UCSD-AML1 (cell line): Measurements from ENCODE around the gene ALOXE3.

Source experiments
- DNase-seq: peaks from one replicate; lab custom pipeline; 2025; ENCODE audit not compliant: unreplicated experiment; lab: John Stamatoyannopoulos, UW

Gene ALOXE3

GRCh38 chr17:8154608-8155155 lies 36.4 kb upstream of the ALOXE3 start:
- DNase-seq: no peak

- DNase-seq: no peak
These were observed 35.8 kb upstream of the ALOXE3 start for GRCh38 chr17:8153957-8154607.

GRCh38 chr17:8153525-8153956 lies 35.2 kb upstream of the ALOXE3 start:
- no peak for DNase-seq

DNA sequence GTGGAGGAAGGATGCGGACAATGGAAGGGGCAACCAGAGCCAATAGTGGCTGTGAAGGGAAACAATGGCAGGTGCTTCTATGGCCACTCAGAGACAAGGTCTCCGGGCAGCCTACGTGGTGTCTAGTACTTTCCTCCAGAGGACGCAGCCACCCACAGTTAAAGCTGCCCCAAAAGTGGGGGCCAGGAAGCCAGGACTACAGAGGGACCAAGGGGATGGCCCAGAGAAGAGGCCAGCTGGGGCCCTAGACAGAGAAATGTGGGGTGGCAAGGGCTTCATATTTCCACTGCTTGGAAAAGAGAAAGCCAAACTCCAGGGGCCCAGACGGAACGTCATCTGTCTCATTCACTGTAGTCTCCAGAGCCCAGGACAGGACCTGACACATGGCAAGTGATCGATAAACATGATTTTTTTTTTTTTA lies 34.7 kb upstream of the ALOXE3 start:
- no peak for DNase-seq

DNA sequence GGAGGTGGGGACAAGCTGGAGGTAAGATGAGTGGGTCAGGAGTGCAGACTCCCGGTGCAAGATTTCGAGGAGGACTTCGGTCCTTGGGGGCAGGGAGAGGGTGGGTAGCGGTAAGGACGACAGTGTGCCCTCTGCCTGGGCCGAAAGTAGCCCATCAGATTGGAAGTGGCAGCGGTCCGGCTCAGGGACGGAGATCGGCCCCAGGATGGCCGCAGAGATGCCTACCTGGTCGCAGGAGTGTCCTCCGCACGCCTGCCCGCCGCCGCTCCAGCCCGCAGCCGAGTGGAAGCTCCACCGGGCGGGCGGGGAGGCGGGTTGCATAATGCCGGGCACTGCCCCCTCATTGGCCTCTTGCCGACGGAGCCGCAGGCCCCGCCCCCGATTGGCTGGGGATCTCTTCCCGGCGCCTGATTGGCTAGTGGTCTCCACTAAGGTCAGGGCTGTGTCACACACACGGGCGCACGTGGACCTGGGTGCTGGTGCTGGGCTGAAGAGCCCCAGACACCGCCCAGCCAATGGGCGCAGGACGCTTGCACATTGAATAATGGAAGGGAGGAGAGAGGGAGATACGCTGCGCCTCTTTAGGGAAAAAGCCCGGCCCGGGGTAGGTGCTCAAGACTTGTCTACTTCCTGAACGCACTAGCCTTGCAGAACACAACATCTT lies 33.9 kb upstream of the ALOXE3 start, which contains the start of gene PER1:
TSS of gene PER1 (minus strand) at position 293 of the 664 bp plus-strand sequence. CDS start 1,698 bp downstream, outside the sequence.
- peak; percentile 95 for DNase-seq

DNA sequence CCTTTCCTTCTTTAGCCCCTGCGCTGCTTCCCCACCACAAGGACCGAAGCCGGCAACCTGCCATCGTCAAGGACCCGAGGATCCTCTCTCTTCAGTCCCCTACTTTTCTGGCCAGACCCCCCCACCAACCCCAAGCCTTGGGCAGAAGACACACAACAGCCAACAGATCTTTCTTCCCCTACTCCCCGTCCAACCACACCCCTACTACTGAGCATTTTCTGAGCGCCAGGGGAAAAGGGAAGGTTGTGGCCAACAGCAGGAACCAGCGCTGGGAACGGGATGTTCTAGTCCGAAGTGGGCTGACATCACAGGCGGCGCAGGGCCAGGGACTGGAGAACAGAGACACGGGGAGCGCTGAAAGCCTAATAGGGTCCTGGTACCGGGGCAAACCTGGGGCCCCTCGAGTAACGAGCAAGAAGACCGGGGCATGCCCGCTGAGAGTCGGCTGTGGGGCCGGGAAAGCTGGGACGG lies 33.4 kb upstream of the ALOXE3 start:
- peak; percentile 55 for DNase-seq

DNA sequence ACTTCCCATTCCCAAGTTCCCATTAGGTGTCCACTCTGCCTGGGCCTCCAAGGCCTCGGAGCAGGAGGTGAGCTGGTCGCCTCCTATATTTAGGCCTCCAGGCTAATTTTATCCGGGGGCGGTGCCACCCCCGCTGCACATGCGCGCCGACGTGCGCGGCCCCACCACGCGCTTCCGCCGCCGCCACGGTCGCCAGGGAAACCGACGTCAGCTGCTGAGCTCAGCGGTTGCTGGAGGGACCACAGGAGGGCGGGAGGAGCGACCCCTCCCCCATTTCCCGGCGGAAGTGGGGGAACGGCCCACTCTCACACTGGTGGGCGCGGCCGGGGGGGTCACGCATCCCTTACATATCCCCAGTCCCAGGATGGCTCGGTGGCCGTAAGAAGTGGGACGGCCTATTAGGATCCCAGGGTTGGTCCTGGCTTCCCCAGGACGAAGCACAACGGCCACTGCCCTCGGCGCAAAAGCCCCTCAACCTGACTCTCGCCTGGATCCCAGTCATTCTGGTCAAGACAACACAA lies 32.9 kb upstream of the ALOXE3 start:
- DNase-seq: peak; percentile 91

DNA sequence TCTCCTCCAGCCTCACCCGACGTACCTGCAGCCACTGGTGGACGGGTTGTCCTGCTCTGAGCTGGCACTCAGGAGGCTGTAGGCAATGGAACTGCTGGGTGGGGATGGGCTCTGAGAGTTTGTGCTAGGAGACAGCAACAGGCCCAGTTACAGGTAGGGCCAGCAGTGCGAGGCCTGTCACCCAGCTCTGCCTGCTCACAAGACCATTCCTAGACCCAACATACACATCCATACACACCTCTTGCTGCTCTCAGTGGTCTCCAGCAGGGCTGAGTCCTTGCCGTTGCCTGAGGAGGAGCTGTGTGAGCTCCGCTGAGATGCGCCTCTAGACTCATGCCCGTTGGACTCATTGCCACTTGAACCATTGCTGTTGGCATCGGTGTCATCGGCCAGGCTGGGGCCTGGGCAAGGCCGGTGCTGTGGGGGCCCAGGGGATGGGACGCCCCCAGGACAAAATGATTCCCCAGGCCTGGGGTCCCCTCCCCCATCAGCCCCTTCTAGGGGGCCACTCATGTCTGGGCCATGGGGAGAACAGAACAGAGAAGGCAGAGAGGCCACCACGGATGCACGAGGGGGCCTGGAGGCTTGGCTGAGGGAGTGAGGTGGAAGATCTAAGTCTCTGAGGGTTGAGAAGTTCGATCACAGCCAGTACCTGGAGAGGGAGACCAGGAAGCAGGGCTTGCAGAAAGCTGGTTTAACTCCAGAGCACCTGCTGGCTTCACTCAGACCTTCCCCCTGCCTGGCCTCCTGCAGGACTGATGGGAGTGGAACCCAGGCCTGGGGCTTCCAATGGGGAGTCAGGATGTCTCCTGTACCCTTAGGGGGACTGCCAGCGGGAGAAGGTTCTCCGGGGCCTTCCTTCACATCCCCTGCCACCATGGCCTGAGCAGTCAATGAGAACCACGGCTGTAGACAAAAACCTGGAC lies 32.1 kb upstream of the ALOXE3 start:
- no peak for DNase-seq

DNA sequence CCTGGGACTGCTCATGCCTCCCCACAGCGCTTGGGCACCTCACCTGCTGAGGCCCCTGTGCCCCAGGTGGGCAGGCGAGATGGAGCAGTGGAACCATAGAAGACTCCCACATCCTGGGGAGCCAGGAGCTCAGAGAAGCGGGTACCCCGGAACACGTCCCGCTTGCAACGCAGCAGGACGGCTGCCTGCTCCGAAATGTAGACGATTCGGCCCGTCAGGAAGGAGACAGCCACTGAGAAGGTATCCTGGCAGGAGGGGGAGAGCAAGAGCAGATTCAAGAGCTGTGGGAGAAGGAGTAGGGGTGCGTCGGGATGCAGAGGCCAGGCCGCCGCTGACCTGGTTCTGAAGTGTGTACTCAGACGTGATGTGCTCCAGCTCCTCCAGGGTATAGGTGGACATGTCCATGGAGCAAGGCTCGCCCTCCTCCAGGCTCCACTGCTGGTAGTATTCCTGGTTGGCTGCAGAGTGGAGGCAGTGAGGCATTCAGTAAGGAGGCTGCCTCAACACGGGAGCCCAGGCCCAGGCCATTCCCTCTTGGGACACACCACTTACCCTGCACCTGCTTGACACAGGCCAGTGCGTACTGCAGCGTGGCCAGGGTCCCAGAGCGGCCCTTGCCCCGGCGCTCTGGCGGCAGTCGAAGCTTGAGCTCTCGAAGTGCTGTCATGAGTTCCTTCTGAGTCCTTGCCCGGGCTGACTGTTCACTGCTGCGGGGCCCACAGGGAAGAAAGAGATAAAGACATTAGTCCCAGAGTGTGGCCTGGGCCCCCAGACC lies 31.3 kb upstream of the ALOXE3 start:
- DNase-seq: no peak

DNA sequence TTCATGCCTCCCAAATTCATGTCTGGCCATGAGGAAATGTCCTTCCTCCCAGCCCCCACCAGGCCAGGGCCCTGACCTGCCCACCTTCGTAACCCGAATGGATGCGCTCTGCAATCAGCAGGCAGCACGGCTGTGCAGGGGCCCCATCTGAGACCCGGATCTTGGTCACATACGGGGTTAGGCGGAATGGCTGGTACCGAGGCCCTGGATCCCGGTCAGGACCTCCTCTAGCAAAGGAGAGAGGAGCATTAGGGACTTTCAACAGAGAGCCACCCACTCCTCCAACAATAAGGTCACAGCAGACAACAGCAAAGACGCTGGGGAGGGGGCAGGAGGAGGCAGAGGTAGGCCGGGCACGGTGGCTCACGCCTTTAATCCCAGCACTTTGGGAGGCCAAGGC lies 30.2 kb upstream of the ALOXE3 start:
- no peak for DNase-seq

GRCh38 chr17:8147805-8148404 lies 29.6 kb upstream of the ALOXE3 start:
- DNase-seq: no peak

DNA sequence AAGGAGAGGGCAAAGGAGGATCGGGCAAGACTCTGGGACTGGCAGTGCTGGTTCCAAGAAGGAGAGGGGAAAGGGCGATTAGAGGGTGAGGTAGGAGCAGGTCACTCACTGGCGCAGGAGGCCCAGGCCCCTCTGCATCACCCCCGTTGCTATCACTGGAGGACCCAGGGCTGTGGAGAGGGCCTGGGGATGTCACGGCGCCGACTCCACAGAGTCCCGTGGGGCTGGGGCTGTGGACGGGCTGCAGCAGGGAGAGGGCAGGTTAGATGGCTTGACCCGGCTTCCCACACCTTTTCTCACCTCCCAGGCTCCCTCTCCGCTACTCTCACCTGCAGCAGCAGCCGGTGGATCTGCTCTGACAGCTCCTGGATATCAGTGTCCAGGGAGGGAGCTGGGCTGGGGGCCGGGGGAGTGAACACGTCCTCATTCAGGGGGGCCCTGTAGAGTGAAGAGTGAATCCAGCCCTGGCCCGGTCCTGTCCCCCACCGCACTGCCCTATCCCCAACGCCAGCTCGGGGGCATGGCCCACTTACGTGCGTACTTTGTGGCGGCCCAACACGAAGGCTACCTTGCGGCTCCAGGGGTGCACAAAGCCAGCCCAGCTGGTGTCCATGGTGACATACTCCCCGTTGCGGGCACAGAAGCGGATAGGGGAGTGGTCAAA lies 29.0 kb upstream of the ALOXE3 start:
- DNase-seq: no peak

- DNase-seq: no peak
These were observed 28.2 kb upstream of the ALOXE3 start for GRCh38 chr17:8146381-8147140.

DNA sequence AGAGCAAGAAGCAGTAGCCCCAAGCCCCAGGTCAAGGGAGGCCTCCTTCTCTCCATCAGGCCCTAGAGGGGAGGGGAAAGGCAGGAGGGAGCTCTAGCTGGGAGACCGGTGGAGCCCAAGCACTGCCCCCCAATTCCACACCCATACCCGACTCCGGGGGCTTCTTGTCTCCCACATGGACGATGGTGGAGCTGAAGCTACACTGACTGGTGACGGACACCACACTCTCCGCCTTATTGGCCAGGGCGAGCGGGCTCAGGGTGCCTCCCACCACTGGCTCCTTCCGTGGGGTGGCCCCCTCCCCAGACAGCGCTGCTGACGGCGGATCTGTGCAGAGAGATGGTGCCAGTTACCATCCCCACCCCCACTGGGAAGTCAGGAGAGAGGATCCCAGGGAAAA lies 27.5 kb upstream of the ALOXE3 start:
- no peak for DNase-seq

GRCh38 chr17:8144401-8145231 lies 26.3 kb upstream of the ALOXE3 start:
- no peak for DNase-seq

DNA sequence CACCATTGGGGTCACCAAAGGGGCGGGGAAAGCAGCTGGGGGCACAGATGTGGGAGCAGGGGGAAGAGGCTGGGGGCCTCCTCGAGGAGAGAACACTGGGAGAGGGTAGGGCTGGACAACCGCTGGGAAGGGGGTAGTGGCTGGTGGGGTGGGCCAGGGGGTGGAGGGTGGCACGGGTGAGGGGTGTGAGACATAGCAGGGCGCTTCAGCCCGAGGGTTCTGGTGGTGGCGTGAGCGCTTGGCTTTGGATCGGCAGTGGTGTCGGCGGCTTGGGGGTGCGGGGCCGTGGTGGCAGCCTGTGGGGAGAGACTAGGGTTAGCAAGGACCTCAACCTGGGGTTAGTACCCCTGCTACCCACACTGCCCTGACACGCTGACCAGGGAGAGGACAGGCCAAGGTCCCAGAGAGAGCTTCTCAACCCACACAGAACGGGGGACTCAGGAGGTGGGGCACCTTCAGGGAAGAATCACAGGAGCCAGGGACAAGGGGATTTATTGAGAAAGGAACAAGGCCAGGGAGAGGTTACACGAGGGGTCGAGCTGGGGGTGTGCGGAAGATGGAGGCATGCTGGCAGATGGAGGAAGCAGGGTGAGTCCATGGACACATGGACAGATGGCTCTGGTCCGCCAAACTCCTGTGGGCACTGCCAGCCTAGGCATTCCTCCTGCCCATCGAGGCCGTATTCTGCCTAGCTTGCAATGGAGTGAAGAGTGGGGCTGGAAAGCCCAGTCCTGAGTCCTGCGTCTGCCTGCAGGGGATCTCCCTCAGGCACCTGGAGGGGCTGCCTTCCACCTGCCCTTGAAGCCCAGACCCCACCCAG lies 25.5 kb upstream of the ALOXE3 start:
- DNase-seq: no peak
